GM12878 (cell line): ENCODE data around the gene TXNL4A. TPM values are rescaled to one million over a fixed set of nuclear protein-coding genes. Genes with fewer than 3 reads are reported as not detected.

Experiments
- ATF2 ChIP-seq: IDR thresholded peaks from 2 replicates; pipeline ENCODE4 v1.6.1; 2012; ENCODE audit warnings: low read length, inconsistent platforms
- BACH1 ChIP-seq: fragments of 450-650 bp; IDR thresholded peaks from 2 replicates; pipeline ENCODE4 v1.6.1; 2017; ENCODE audit warnings: mild to moderate bottlenecking, borderline replicate concordance
- CREM ChIP-seq: IDR thresholded peaks from 2 replicates; pipeline ENCODE4 v1.6.1; 2014; ENCODE audit warnings: antibody characterized with exemption, low read depth
- EP300 ChIP-seq, 2 experiments: fragments of 150-350 bp in 1 of 2; IDR thresholded peaks; 2 replicates each; pipeline ENCODE4 v1.6.1; 2011 to 2012; ENCODE audit warnings: low read depth in 2 of 2, low read length in 2 of 2, borderline replicate concordance in 1 of 2, improper control_type of control experiment in 1 of 2, inconsistent platforms in 1 of 2; ENCODE audit not compliant: control insufficient read depth in 1 of 2
- GATAD2B ChIP-seq: fragments of 450-650 bp; conservative IDR thresholded peaks from 2 replicates; pipeline ENCODE4 v1.6.1; 2017; ENCODE audit warnings: low read depth, mild to moderate bottlenecking, moderate library complexity
- JUND ChIP-seq: IDR thresholded peaks from 2 replicates; pipeline ENCODE4 v1.6.1; 2012; ENCODE audit warnings: low read depth, mild to moderate bottlenecking, low read length, improper control_type of control experiment, moderate library complexity
- KAT2A ChIP-seq: conservative IDR thresholded peaks from 2 replicates; pipeline ENCODE4 v1.6.1; 2011; ENCODE audit warnings: low read depth, low read length; ENCODE audit not compliant: control insufficient read depth
- LARP7 ChIP-seq: fragments of 450-650 bp; IDR thresholded peaks from 2 replicates; pipeline ENCODE4 v1.6.1; 2017; ENCODE audit warnings: mild to moderate bottlenecking
- MTA3 ChIP-seq: IDR thresholded peaks from 2 replicates; pipeline ENCODE4 v1.6.1; 2012; ENCODE audit warnings: low read length, inconsistent platforms, borderline replicate concordance
- NFIC ChIP-seq: IDR thresholded peaks from 2 replicates; pipeline ENCODE4 v1.6.1; 2012; ENCODE audit warnings: low read depth, mild to moderate bottlenecking, inconsistent platforms, low read length, moderate library complexity
- NFXL1 ChIP-seq: fragments of 450-650 bp; IDR thresholded peaks from 2 replicates; pipeline ENCODE4 v1.6.1; 2017; ENCODE audit warnings: antibody characterized with exemption, mild to moderate bottlenecking, borderline replicate concordance
- NR2F1 ChIP-seq: fragments of 450-650 bp; conservative IDR thresholded peaks from 2 replicates; pipeline ENCODE4 v1.6.1; 2017; ENCODE audit warnings: mild to moderate bottlenecking
- RAD51 ChIP-seq: fragments of 450-650 bp; IDR thresholded peaks from 2 replicates; pipeline ENCODE4 v1.6.1; 2016; ENCODE audit warnings: moderate library complexity, mild to moderate bottlenecking, inconsistent platforms
- RFX5 ChIP-seq: IDR thresholded peaks from 2 replicates; pipeline ENCODE4 v1.6.1; 2011; ENCODE audit warnings: low read depth, low read length, improper control_type of control experiment
- SMAD1 ChIP-seq: fragments of 450-650 bp; IDR thresholded peaks from 2 replicates; pipeline ENCODE4 v1.6.1; 2018; ENCODE audit warnings: mild to moderate bottlenecking, low read depth; ENCODE audit not compliant: partially characterized antibody
- SREBF2 ChIP-seq: IDR thresholded peaks from 2 replicates; pipeline ENCODE4 v1.6.1; 2012; ENCODE audit warnings: mild to moderate bottlenecking, low read length
- SRF ChIP-seq, 2 experiments: IDR thresholded peaks; 2 replicates each; pipeline ENCODE4 v1.6.1; 2011; ENCODE audit warnings: low read depth in 2 of 2, low read length in 2 of 2, mild to moderate bottlenecking in 1 of 2, moderate library complexity in 1 of 2
- TCF12 ChIP-seq: IDR thresholded peaks from 2 replicates; pipeline ENCODE4 v1.6.1; 2011; ENCODE audit warnings: low read depth, mild to moderate bottlenecking, low read length
- USF2 ChIP-seq: IDR thresholded peaks from 2 replicates; pipeline ENCODE4 v1.6.1; 2011; ENCODE audit warnings: low read depth, low read length, improper control_type of control experiment, borderline replicate concordance
- ZBTB11 ChIP-seq: fragments of 450-650 bp; formaldehyde crosslinking; IDR thresholded peaks from 2 replicates; pipeline ENCODE4 v1.5.0; 2022; ENCODE audit warnings: mild to moderate bottlenecking, missing genetic modification characterization
- ZNF384 ChIP-seq: IDR thresholded peaks from 2 replicates; pipeline ENCODE4 v1.6.1; 2012; ENCODE audit warnings: low read depth, mild to moderate bottlenecking, low read length, improper control_type of control experiment, borderline replicate concordance
- polyA plus RNA-seq, 11 experiments: library from polyadenylated mRNA; depleted of rRNA in 4 of 11; unstranded in 6 of 11; stranded (reverse) in 5 of 11; fragments of >200 nt; fragmentation: Nextera tagmentation in 4 of 11; fragmentation: Illumina TruSeq in 1 of 11; extraction: Ambion mirVana in 4 of 11; extraction: Trizol in 1 of 11; gene quantifications; 1 replicate in 1 of 11; 2 replicates in 10 of 11; pipeline versions ENCODE4 v1.2.1 to v1.2.3, GENCODE V29; 2011 to 2016; ENCODE audit warnings: inconsistent platforms in 2 of 11, missing spikeins in 2 of 11, low read depth in 1 of 11
- total RNA-seq, 4 experiments: library from RNA; depleted of rRNA in 3 of 4; stranded (reverse); fragments of >200 nt in 3 of 4; fragmentation: Illumina TruSeq in 1 of 4; extraction: Trizol in 1 of 4; gene quantifications; 2 replicates each; pipeline versions ENCODE4 v1.2.1 to v1.2.3, GENCODE V29; 2013 to 2021
- TF ChIP-seq, protein P1 (sequence below): IDR thresholded peaks from 2 replicates; pipeline ENCODE4 v1.6.1; 2012; ENCODE audit warnings: low read depth, low read length, improper control_type of control experiment
- TF ChIP-seq, protein P2 (sequence below): IDR thresholded peaks from 2 replicates; pipeline ENCODE4 v1.6.1; 2012; ENCODE audit warnings: low read depth, low read length, improper control_type of control experiment
- TF ChIP-seq, protein P3 (sequence below): fragments of 150-350 bp; IDR thresholded peaks from 2 replicates; pipeline ENCODE4 v1.6.1; 2014; ENCODE audit warnings: mild to moderate bottlenecking, low read depth, low read length

TXNL4A gene
- total and polyA plus RNA-seq, 10 of the 15 experiments (the other 5 are each of a cell fraction or from before 2014, with no cell fraction given) = 38.4 to 329 (median 128) TPM

GRCh38 chr18:80022613-80023012, 34.2 kb upstream of the TXNL4A start (continued):
- TF ChIP-seq USF2 (no peak), SREBF2 (no peak), GATAD2B (no peak), SMAD1 (no peak), RFX5 (no peak), ZBTB11 (no peak), EP300 (IDR thresholded peaks at IDR 0.05; ENCODE audit: borderline replicate concordance in 1 of 2, control insufficient read depth in 1 of 2, low read depth in 2 of 2, low read length in 2 of 2) (no peak), NFXL1 (no peak), NFIC (no peak), KAT2A (no peak), RAD51 (no peak), ZNF384 (no peak), ATF2 (no peak), TCF12 (no peak), NR2F1 (no peak), CREM (no peak), JUND (no peak), BACH1 (no peak), LARP7 (no peak), SRF (IDR thresholded peaks at IDR 0.05; ENCODE audit: low read depth in 2 of 2, low read length in 2 of 2) (0 out of 4 replicates have a peak, but pooled peaks of 1 of the 2 experiments have one; percentile 17), MTA3 (peak; percentile 64; the same call in 1 of the 2 replicates)
- TF ChIP-seq, protein P1, sequence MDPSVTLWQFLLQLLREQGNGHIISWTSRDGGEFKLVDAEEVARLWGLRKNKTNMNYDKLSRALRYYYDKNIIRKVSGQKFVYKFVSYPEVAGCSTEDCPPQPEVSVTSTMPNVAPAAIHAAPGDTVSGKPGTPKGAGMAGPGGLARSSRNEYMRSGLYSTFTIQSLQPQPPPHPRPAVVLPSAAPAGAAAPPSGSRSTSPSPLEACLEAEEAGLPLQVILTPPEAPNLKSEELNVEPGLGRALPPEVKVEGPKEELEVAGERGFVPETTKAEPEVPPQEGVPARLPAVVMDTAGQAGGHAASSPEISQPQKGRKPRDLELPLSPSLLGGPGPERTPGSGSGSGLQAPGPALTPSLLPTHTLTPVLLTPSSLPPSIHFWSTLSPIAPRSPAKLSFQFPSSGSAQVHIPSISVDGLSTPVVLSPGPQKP = no peak
- TF ChIP-seq, protein P2, sequence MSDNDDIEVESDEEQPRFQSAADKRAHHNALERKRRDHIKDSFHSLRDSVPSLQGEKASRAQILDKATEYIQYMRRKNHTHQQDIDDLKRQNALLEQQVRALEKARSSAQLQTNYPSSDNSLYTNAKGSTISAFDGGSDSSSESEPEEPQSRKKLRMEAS = no peak
- TF ChIP-seq, protein P3, sequence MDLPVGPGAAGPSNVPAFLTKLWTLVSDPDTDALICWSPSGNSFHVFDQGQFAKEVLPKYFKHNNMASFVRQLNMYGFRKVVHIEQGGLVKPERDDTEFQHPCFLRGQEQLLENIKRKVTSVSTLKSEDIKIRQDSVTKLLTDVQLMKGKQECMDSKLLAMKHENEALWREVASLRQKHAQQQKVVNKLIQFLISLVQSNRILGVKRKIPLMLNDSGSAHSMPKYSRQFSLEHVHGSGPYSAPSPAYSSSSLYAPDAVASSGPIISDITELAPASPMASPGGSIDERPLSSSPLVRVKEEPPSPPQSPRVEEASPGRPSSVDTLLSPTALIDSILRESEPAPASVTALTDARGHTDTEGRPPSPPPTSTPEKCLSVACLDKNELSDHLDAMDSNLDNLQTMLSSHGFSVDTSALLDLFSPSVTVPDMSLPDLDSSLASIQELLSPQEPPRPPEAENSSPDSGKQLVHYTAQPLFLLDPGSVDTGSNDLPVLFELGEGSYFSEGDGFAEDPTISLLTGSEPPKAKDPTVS = no peak
